HG02763 (cell line): Measurements from ENCODE around the gene NANOS3.

Source experiments
- ATAC-seq: cut with Tn5 transposase; IDR thresholded peaks from one replicate; pipeline ENCODE4 v1.9.1; 2021; ENCODE audit warnings: mild to moderate bottlenecking, moderate library complexity; ENCODE audit not compliant: unreplicated experiment

NANOS3 gene

DNA sequence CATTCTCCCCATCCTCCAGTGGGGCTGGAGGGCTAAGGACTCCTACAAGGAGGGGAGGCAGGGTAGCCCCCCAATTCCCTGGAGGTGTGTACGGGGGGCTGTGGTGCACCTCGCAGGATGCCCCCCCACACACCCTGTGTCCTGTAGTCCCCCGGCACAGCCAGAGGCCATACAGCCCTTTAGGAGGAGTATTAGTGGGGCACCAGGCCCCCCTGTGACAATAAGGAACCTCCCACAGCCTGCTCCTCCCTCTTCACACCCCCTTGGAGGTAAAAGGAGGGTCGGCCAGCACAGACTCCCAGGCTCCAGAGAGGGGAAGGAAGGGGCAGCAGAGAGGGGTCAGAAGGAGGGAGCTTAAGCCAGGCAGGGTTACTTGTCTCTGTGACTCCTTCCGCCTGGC, at the start of gene NANOS3:
Gene NANOS3, plus strand, starts transcription at position 301 of the 400 bp plus-strand sequence. CDS start 115 bp downstream, outside the sequence.
- no peak for ATAC-seq

DNA sequence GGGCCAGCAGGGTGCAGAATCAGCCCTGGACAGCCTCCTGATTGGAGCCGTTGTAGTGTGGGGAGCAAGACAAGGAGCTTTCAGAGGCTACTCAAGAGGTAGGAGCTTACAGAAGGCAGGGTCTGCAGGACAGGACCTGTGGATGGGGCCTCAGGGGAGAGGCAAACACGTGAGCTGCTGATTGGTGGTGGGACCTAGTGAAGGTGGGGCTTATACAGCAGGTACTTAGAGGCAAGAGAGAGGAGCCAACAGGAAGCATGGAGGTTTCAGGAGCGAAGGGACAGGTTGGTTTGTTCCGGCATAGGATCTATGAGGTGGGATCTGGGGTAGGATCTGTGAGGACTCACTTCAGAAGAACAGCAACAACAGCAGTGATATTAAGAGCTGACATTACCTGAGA, 49.3 kb upstream of the NANOS3 start:
- ATAC-seq = no peak

GRCh38 chr19:13830114-13830740, 46.7 kb upstream of the NANOS3 start:
- ATAC-seq = no peak

DNA sequence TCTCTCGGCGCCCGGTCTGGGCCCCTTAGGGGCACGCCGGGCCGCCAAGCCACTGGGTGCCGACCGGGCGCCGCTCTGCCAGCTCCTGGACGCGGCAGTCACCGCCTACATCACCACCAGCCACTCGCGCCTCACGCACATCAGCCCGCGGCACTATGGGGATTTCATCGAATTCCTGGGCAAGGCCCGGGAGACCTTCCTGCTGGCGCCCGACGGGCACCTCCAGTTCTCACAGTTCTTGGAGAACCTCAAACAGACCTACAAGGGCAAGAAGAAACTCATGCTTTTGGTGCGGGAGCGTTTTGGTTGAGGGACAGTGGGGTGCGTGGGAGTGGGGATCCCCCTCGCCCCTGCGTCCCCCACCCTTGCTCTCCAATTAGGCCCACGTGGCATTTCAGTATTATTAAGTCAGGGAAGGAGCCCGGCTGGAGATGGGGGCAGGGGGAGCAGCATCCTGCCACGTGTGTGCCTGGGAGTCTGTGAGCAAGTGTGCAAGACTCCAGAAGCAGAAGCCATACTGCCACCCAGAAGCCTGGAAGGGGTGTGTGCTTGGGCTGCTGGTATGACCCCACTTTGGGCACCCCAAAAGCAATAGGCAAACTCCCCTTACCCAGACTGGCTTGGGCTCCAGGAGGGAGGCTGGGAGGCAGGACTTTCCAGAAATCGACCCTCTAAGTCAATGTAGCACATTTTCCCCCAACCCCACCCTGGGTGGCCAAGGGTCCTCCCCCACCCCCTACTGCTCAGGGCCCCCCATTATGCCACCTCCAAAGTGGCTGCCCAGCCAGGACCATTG, 46.0 kb upstream of the NANOS3 start:
- ATAC-seq = no peak

DNA sequence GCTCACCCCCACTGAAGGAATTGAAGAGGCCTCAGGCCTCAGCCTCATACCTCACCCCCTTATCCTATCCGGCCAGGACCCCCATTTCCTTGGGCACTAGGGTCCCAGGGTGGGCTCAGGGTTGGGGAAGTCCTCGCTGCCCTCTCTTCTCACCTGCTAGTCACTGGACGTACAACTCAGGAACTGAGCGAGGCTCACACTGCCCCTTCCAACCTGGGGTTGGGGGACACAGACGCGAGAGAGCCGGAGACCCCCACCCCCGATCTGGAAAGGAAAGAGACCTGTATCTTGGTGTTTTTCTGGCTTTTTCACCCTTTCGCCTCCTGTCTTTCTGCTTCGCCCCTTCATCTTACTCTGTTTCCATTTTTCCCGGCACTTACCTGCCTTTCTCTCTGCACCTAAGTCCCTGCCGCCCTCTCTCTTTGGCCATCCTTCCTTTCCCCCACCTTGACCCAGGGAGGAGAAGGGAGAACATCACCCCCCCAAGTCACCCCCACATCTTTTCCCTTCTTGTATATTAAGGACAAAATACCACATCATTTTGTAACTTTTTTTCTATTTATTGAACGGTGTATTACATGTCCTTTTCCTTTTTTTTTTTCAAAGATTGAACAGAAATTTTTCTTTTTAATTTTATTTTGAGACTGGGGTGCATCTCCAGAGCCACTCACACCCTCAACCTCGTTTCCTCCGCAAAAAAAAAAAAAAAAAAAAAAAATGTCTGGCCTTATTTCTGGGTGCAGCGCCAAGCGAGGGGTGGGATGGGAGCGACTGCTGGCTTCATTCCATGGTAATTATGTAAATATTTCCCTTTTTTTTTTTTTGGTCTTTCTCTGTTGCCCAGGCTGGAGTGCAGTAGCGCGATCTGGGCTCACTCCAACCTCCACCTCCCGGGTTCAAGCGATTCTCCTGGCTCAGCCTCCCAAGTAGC, 45.1 kb upstream of the NANOS3 start:
- no peak for ATAC-seq

- peak; percentile 85 for ATAC-seq
Measured at GRCh38 chr19:13833330-13834243, 43.3 kb upstream of the NANOS3 start.

DNA sequence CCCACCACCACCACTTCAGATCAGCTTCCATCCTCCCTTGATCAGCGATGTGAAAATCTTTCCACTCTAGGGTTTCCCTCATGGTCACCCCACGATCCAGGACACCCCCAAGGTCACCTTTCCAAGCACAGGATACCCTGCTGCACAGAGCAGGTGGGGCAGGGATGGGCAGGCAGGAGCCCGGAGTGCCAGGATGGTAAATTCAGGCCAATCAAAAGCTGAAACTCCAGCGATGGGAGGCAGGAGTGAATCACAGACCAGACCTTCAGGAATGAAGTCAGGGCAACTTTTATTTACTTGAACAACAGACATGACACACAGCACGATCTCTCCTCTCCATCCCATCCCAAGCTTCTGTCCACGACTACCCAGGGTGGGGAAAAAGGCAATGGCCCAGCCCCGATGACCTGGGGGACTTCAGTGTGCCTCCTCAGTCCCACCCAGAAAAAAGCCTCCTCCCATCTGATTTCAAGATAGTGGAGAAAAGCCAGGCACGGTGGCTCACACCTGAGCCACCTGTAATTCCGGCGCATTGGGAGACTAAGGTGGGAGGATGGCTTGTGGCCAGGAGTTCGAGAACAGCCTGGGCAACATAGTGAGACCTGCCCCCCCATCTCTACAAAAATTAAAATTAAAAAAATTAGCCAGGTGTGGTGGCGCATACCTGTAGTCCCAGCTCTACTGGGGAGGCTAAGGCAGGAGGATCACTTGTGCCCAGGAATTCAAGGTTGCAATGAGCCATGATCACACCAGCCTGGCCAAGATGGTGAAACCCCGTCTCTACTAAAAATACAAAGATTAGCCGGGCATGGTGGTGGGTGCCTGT, 42.5 kb upstream of the NANOS3 start:
- ATAC-seq = no peak

DNA sequence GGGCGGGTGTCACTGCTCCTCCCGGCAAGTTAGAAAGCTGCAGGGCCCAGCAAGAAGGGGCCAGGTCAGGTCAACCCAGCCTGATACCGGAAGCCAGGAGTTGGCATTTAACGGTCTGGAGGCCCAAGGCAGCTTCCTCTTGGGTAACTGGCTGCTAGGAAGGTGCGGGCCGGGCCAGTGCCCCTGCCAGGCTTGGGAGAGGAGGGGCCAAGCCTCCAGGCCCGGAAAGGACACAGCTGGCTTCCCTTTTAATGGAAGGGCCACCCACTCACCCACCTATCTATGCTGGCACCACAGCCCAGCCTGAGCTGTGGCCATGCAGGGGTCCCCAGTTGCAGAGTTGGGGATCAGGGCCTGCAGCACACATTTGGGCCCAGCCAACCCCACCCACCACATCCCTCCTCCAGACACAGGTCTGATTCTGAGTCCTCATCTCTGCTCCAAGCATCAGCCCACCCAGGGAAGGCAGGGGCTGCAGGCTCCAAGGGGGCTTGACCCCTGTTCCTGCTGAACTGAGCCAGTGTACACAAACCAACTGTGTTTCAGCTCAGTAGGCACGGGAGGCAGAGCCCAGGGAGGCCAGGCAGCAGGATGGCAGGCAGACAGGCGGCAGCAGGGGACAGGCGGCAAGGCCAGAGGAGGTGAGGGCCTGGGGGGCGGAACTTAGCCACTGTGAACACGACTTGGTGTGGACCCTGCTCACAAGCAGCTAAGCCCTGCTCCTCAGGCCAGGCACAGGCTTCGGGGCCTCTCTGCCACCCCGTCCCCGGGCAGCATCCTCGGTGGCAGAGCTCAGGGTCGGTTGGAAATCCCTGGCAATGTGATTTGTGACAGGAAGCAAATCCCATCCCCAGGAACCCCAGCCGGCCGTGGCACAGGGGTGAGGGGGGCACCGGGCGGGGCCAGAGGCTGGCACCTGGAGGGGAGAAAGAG, 40.9 kb upstream of the NANOS3 start:
- ATAC-seq = no peak

- ATAC-seq = no peak
Measured at GRCh38 chr19:13838435-13839129, 38.4 kb upstream of the NANOS3 start.

DNA sequence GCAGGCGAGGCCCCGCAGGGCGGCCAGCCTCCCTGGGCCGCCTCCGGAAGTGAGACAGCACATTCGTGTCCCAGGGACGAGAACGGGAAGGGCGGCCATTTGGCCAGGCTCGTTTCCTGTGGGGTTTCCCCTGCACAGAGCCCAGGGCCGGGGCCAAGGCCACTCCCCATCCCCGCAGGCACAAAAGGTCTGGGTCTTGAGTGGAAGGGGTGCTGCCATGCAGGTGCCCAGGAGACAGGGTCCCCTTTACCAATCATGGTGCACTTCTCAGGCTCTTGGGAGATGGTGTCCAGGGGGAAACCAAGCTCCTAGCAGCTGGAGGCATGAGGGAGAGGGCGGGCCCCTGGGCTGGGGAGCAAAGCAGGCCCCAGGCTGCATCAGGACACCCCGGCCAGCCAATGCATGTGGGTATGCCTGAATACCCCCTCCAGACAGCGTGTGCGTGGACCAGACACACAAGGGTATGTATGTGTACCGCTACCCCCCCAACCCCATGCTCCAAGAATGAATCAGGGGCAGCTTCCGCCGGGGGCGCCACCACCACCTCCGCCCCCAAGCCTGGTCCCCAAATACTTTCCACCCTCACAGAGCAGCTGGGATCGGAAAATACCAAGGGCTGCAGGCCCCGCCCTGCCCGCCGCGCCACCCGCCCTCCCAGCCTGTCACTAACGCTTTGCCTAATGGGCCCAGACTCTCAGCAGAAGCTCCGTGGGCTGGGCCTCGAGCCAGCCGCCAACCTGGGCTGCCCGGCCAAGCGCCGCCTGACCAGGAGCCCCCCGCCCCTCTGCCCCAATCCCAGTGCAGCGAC, 37.6 kb upstream of the NANOS3 start:
- peak; percentile 31 for ATAC-seq

DNA sequence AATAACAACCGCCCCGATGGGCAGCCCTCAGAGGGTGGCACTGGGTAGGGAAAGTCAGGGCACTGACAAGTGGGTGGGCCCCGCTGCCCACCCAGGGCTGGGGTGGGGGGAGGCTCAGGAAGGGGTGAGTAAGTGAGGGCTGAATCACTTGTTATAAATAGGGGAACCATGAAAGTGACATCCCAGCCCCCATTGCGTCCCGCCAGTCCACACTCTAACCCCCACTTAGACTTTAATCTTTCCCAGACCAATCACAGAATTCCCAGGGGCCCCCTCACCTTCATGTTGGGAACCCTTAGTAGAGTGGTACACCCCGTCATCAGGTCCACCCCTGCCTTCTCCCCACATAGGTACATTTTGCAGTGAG, 37.0 kb upstream of the NANOS3 start:
- no peak for ATAC-seq

DNA sequence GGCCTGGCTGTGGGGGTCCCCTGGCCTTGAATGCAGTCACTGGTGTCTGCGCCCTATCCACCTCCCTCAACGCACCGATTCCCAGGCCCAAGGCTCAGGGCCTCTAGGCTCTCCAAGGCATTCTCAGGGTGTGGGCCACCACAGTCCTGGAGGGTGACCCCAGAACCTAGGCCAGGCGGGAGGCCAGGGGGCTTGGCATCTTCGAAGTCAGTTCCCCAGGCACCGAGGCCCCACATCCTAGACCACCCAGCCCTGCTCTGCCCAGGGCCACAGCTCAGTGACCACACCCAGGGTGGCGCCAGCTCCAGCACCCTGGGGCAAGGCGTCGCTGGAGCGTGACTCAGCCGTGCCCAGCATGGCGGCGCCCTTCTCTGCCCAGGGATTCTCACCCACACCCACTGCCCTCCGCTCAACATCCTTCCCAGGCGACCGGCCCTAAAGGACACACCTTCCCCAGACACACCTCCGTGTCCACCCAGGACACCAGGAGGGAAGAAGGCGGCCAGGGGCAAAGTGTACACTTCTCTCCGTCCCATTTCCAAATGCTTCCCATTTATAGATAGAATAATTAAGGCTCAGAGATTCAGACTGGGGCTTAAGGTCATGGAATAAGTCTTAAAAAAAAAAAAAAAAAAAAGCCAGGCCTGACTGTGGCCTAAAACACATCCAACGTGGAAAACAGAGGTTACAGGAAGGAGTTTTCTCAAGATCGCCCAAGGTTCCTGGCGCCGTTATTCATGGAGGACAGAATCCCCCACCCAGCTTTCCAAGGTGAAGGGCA, 36.4 kb upstream of the NANOS3 start:
- ATAC-seq = no peak

GRCh38 chr19:13841086-13841961, 35.6 kb upstream of the NANOS3 start:
- no peak for ATAC-seq

DNA sequence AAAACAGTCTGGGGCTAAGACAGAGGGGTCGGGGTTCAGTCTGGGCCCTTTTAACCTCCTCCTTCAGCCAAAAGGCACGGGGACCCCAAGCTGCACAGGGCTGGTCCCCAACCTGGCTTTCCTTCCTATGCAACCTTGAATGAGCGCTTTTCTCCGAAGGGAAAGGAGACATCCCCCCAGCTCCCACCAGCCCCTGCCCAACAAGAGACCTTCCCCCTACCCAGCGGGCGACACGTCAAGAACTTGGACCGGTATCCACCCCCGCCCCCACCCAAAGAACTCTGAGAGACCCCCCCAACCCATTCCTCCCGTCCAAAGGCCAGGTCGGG, 35.0 kb upstream of the NANOS3 start:
- ATAC-seq = no peak

DNA sequence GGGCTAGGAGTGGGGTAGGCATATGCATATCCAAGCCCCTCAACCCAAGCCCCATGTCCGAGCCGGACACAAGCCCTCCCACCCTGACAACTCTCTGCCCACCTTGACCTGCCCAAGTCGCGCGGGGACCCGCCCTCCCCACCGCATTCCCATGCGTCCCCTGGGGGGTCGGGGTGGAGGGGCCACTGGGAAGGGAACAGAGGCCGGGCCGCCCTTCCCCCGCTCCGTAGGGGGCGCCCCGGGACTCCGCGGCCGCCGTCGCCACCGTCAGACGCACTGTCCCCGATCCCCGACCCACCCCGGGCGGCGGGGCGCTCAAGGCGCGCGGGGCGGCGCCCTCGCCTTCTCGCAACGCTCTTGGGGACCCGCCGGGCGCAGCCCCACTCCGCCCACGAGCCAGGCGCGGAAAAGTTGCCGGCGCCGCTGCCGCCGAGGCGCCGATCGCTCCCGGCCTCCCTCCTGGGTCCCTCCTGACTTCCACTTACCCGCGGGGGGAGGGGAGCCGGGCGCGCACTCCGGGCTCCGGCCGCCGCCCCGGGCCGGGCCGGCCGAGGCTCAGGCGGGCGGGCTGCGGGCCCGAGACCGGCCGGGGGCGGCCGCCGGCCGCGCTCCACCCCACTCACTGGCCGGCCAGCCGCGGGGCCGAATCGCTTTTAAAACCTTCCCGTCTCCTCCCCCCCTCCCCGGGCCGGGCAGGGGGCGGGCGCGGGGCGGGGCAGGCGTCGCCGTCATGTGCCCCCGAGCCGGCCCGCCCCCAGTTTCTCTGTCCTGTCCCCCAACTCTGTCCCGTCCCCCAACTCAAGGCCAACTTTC, 34.4 kb upstream of the NANOS3 start:
- ATAC-seq = no peak
